ENCODE data around the gene WWOX. TPM values are rescaled to one million over a fixed set of nuclear protein-coding genes. Genes with fewer than 3 reads are reported as not detected.

The WWOX gene
- total and polyA plus RNA-seq, 2 of the 13 experiments (the other 11 are each of a cell fraction or from before 2014, with no cell fraction given) = 9.1 to 37.4 TPM

GRCh38 chr16:78292844-78293380, 193.5 kb downstream of the WWOX start (continued):
- TF ChIP-seq ATF6 (CRISPR knock-in tag; conservative IDR thresholded peaks at IDR 0.05) = no peak
- no peak for TF ChIP-seq BRF2 (CRISPR knock-in tag; IDR thresholded peaks at IDR 0.05)
- TF ChIP-seq PCBP2 (optimal IDR thresholded peaks at IDR 0.05; ENCODE audit: low read depth, low read length, poor library complexity, severe bottlenecking) = no peak
- no peak for TF ChIP-seq MLX (CRISPR knock-in tag; IDR thresholded peaks at IDR 0.05)
- TF ChIP-seq GZF1 (CRISPR knock-in tag; IDR thresholded peaks at IDR 0.05) = no peak
- TF ChIP-seq CEBPG (CRISPR knock-in tag; IDR thresholded peaks at IDR 0.05) = peak; percentile 84
- no peak for TF ChIP-seq ZNF451 (CRISPR knock-in tag; IDR thresholded peaks at IDR 0.05)
- TF ChIP-seq ZNF776 (CRISPR knock-in tag; IDR thresholded peaks at IDR 0.05) = no peak
- no peak for TF ChIP-seq PLSCR1 (CRISPR knock-in tag; IDR thresholded peaks at IDR 0.05; ENCODE audit: borderline replicate concordance)
- TF ChIP-seq ZBTB14 (CRISPR knock-in tag; IDR thresholded peaks at IDR 0.05) = no peak
- no peak; the same call in 1 of the 2 replicates for TF ChIP-seq ZNF547 (CRISPR knock-in tag; IDR thresholded peaks at IDR 0.05)
- no peak for TF ChIP-seq SRF (IDR thresholded peaks at IDR 0.05; ENCODE audit: low read depth, low read length)
- no peak for TF ChIP-seq THAP7 (CRISPR knock-in tag; IDR thresholded peaks at IDR 0.05)
- no peak for TF ChIP-seq ZNF484 (CRISPR knock-in tag; IDR thresholded peaks at IDR 0.05; ENCODE audit: borderline replicate concordance, low read depth)
- no peak for TF ChIP-seq ZNF207 (IDR thresholded peaks at IDR 0.05; ENCODE audit: borderline replicate concordance)
- TF ChIP-seq ZNF674 (CRISPR knock-in tag; IDR thresholded peaks at IDR 0.05; ENCODE audit: low read depth) = no peak
- no peak for TF ChIP-seq RBM39 (IDR thresholded peaks at IDR 0.05; ENCODE audit: low read depth, low read length, poor library complexity, severe bottlenecking)
- no peak for TF ChIP-seq HCFC1 (IDR thresholded peaks at IDR 0.05; ENCODE audit: low read depth, low read length)
- TF ChIP-seq EED (CRISPR knock-in tag; IDR thresholded peaks at IDR 0.05) = no peak
- TF ChIP-seq RARA (CRISPR knock-in tag; IDR thresholded peaks at IDR 0.05) = no peak; the same call in 1 of the 2 replicates
- TF ChIP-seq CCAR2 (optimal IDR thresholded peaks at IDR 0.05; ENCODE audit: low read depth, low read length) = no peak
- 0 out of 2 replicates have a peak, but pooled peaks have one; percentile 20 for TF ChIP-seq KLF9 (CRISPR knock-in tag; IDR thresholded peaks at IDR 0.05; ENCODE audit: low read depth)
- TF ChIP-seq ZNF431 (CRISPR knock-in tag; IDR thresholded peaks at IDR 0.05; ENCODE audit: borderline replicate concordance, low read depth) = no peak
- TF ChIP-seq HNRNPLL (IDR thresholded peaks at IDR 0.05; ENCODE audit: low read depth, low read length, poor library complexity, severe bottlenecking) = no peak
- TF ChIP-seq SOX6 (IDR thresholded peaks at IDR 0.05) = no peak
- peak; percentile 74 for TF ChIP-seq SOX6 (CRISPR knock-in tag; IDR thresholded peaks at IDR 0.05)
